Caco-2 (cell line): Measurements from ENCODE around the gene CTNND2. TPM values are rescaled to one million over a fixed set of nuclear protein-coding genes. Genes with fewer than 3 reads are reported as not detected.

Source experiments
- BruUV-seq: library from RNA; stranded (reverse); fragments of 400-500 nt; replicated peaks from 2 replicates; lab custom pipeline; 2021; lab: Mats Ljungman, UMichigan
- CTCF ChIA-PET: fragments of 300-600 bp; sonication (Branson Sonifier 250); formaldehyde crosslinking; loops from one replicate; lab custom pipeline; 2022; ENCODE audit warnings: antibody characterized with exemption; lab: Charles Lee
- POLR2A ChIA-PET: fragments of 300-600 bp; sonication (Branson Sonifier 250); formaldehyde crosslinking; loops from one replicate; lab custom pipeline; 2022; ENCODE audit warnings: antibody characterized with exemption; lab: Charles Lee
- DNase-seq, 2 experiments: peaks; one replicate each; pipeline versions ENCODE4 v3.0.0 to v3.0.0-alpha.2; 2020 to 2022
- H3K27me3 ChIP-seq: replicated peaks from 2 replicates; pipeline ENCODE4 v1.6.0; 2011; ENCODE audit warnings: low read length; ENCODE audit not compliant: control insufficient read depth, insufficient read depth
- H3K36me3 ChIP-seq: 2 replicates; pipeline ENCODE4 v1.5.1; 2011; ENCODE audit warnings: low read length; ENCODE audit not compliant: control insufficient read depth, insufficient read depth
- H3K4me1 ChIP-seq: fragments of 250-450 bp; sonication (Bioruptor Pico); 2 replicates; pipeline ENCODE4 v1.5.1; 2020; ENCODE audit warnings: mild to moderate bottlenecking
- H3K4me3 ChIP-seq: 2 replicates; pipeline ENCODE4 v1.5.1; 2011; ENCODE audit warnings: low read depth, mild to moderate bottlenecking, control low read depth, low read length
- H3K9me3 ChIP-seq: fragments of 250-450 bp; sonication (Bioruptor Pico); 2 replicates; pipeline ENCODE4 v1.5.1; 2020; ENCODE audit warnings: mild to moderate bottlenecking, moderate library complexity
- H3K27ac Mint-ChIP-seq: one replicate; pipeline ENCODE4 v1.8.0; 2022; ENCODE audit warnings: mixed read lengths; ENCODE audit not compliant: unreplicated experiment
- H3K27me3 Mint-ChIP-seq: one replicate; pipeline ENCODE4 v1.8.0; 2022; ENCODE audit warnings: mixed read lengths; ENCODE audit not compliant: insufficient read depth, unreplicated experiment
- H3K36me3 Mint-ChIP-seq: one replicate; pipeline ENCODE4 v1.8.0; 2022; ENCODE audit warnings: mild to moderate bottlenecking, mixed read lengths; ENCODE audit not compliant: insufficient read depth, unreplicated experiment
- H3K4me1 Mint-ChIP-seq: one replicate; pipeline ENCODE4 v1.8.0; 2022; ENCODE audit warnings: low read depth, mixed read lengths; ENCODE audit not compliant: unreplicated experiment
- H3K4me3 Mint-ChIP-seq: one replicate; pipeline ENCODE4 v1.8.0; 2022; ENCODE audit warnings: mild to moderate bottlenecking, moderate library complexity, mixed read lengths; ENCODE audit not compliant: unreplicated experiment
- H3K9me3 Mint-ChIP-seq: one replicate; pipeline ENCODE4 v1.8.0; 2022; ENCODE audit warnings: mixed read lengths; ENCODE audit not compliant: unreplicated experiment
- CTCF ChIP-seq, 2 experiments: fragments of 200-600 bp in 1 of 2; IDR thresholded peaks; 1 replicate in 1 of 2; 2 replicates in 1 of 2; pipeline versions ENCODE4 v1.5.1 to v1.8.0; 2011 to 2022; ENCODE audit warnings: antibody characterized with exemption in 1 of 2, control low read depth in 1 of 2, inconsistent platforms in 1 of 2, low read depth in 1 of 2, low read length in 1 of 2, mild to moderate bottlenecking in 1 of 2, moderate library complexity in 1 of 2; ENCODE audit not compliant: insufficient read depth in 1 of 2, severe bottlenecking in 1 of 2, unreplicated experiment in 1 of 2
- intact Hi-C: fragments of 100-400 bp; cut with micrococcal nuclease; formaldehyde crosslinking; loops from one replicate; pipeline ENCODE4 v1.10.0; 2022; ENCODE audit not compliant: unreplicated experiment
- total RNA-seq: library from RNA; stranded (reverse); gene quantifications from 2 replicates; pipeline ENCODE4 v1.2.3, GENCODE V29; 2022

Gene CTNND2
- total RNA-seq, 1 experiment from 2014 or later, result 0.32 TPM

GRCh38 chr5:10987925-10988504, 916.2 kb downstream of the CTNND2 start:
- Mint-ChIP-seq H3K9me3 (no peaks in the 10 kb centered on the region), H3K27ac (no peak overlapping the region)

DNA sequence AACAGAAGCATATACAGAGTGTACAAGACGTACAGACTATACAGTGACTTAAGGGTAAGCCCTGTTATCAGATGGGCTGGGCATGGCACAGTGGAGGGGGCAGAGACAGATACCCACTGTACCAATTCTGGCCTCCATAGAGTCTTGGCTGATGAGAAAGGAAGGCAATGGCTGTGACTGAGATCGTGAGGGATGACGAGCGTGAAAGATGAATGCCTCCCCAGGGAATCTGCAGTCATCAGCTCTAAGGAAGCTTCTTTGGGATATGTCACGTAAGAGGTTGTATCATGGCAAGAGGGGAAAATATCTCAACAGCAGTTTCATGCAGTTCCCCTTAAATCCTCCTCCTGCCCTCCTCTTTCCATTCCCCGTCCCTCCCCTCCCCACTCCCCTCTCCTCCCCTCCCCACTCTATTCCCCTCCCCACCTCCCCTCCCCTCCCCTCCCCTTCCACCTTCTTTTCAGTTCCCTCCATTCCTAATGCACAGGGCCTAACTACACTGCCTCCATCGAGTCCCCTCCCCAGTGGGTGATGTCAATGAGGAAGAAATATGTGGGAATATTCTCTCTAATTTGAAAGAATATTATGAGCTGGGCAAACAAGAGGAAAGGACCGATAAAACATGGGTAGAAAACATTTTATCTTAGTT, 916.8 kb downstream of the CTNND2 start:
- ChIA-PET POLR2A (no interaction called here), CTCF (no interaction called here)
- Mint-ChIP-seq H3K36me3 (no peaks in the 10 kb centered on the region), H3K9me3 (no peaks in the 10 kb centered on the region), H3K4me3 (no peak overlapping the region), H3K27me3 (peaks cover 9% of the 10 kb centered on the region), H3K27ac (no peak overlapping the region), H3K4me1 (no peaks in the 10 kb centered on the region)
- no peak for TF ChIP-seq CTCF (IDR thresholded peaks at IDR 0.05; ENCODE audit: insufficient read depth in 1 of 2, low read depth in 1 of 2, low read length in 1 of 2, severe bottlenecking in 1 of 2, unreplicated experiment in 1 of 2)
- H3K4me1 ChIP-seq, result no peaks in the 10 kb centered on the region
- no peaks in the 10 kb centered on the region for H3K36me3 ChIP-seq
- no peak for DNase-seq
- H3K27me3 ChIP-seq, result no peaks in the 10 kb centered on the region; the same call in 1 of the 2 replicates
- intact Hi-C loops, result no loop called here
- no TSS peak for BruUV-seq
- no peak overlapping the region for H3K4me3 ChIP-seq
- no peaks in the 10 kb centered on the region for H3K9me3 ChIP-seq

More at GRCh38 chr5:10987925-10988504, 916.2 kb downstream of the CTNND2 start:
- Mint-ChIP-seq H3K36me3 (no peaks in the 10 kb centered on the region), H3K4me3 (no peak overlapping the region), H3K27me3 (peaks cover 10% of the 10 kb centered on the region), H3K4me1 (no peaks in the 10 kb centered on the region)
- no peaks in the 10 kb centered on the region; the same call in 1 of the 2 replicates for H3K27me3 ChIP-seq
- peak; percentile 33 to 45 for TF ChIP-seq CTCF (IDR thresholded peaks at IDR 0.05; ENCODE audit: insufficient read depth in 1 of 2, low read depth in 1 of 2, low read length in 1 of 2, severe bottlenecking in 1 of 2, unreplicated experiment in 1 of 2)
- BruUV-seq, result no TSS peak
- ChIA-PET CTCF (no interaction called here), POLR2A (no interaction called here)
- H3K9me3 ChIP-seq, result no peaks in the 10 kb centered on the region
- peak; percentile 40 to 46 for DNase-seq
- intact Hi-C loops, result no loop called here
- no peak overlapping the region for H3K4me3 ChIP-seq
- H3K36me3 ChIP-seq, result no peaks in the 10 kb centered on the region
- no peaks in the 10 kb centered on the region for H3K4me1 ChIP-seq

DNA sequence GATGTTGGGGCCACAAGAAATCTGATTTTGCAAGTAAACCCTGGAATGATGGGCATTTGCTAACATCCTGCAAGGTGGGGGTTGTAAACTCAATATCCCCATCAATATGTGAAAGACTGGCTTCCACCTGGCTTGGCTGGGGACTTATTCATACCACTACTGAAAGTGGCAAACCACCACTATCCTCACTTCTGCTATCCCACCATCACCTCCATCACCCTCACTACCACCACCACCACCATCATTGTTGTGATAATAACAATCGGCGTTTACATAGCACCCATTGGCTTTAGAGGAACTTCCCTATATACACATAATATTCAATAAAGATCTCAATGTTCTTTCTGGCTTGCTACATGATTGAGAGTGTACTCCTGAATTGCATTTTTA, 918.5 kb downstream of the CTNND2 start:
- BruUV-seq, result no TSS peak
- DNase-seq, result no peak
- H3K36me3 ChIP-seq, result no peaks in the 10 kb centered on the region
- no peaks in the 10 kb centered on the region for H3K9me3 ChIP-seq
- no peaks in the 10 kb centered on the region for H3K4me1 ChIP-seq
- Mint-ChIP-seq H3K4me1 (no peaks in the 10 kb centered on the region), H3K9me3 (no peaks in the 10 kb centered on the region), H3K4me3 (no peak overlapping the region), H3K36me3 (no peaks in the 10 kb centered on the region), H3K27me3 (peaks cover 9% of the 10 kb centered on the region), H3K27ac (no peak overlapping the region)
- intact Hi-C loops, result no loop called here
- no peaks in the 10 kb centered on the region; the same call in 1 of the 2 replicates for H3K27me3 ChIP-seq
- no peak overlapping the region for H3K4me3 ChIP-seq
- POLR2A ChIA-PET, result no interaction called here
- TF ChIP-seq CTCF (IDR thresholded peaks at IDR 0.05; ENCODE audit: insufficient read depth in 1 of 2, low read depth in 1 of 2, low read length in 1 of 2, severe bottlenecking in 1 of 2, unreplicated experiment in 1 of 2), result no peak
- CTCF ChIA-PET, result no interaction called here
